ENCODE data around the gene COBL.

DNA sequence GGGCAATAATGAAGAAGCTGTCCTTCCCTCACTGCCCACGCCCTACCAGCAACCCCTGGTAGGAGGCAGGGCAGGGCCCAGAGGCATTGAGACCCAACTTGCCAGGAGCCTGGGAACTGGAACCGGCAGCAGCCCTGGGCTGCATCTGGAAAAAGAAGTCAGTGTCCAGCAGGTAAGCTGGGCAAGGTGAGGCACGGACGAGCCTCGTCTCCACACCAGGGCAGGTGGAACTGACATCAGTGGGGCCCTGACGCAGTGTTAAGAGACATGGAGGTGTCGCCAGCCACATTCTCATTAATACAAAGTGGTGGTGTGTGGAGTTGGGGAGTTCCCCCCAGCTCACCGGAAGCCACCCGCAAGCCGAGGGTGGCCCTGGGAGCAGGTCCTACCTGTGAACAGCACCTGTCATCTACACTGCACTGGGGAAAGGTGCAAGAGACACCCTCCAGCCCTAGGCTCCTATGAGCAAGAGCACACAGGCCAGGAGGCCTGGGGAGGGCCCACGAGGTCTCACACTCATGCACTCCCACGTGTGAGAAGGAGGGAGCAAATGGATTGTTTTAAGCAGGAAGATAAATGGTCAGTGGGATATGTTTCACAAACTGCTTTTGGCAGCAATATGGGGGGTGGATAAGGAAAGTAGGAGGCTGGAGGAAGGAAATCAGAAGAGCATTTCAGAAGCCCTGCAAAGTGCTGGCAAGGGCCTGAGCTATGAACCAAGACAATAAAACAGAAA lies 53.6 kb downstream of the COBL start:
- no peak for TF ChIP-seq CTCF (conservative IDR thresholded peaks at IDR 0.05; ENCODE audit: low read length)
- TF ChIP-seq EZH2phosphoT487 (IDR thresholded peaks at IDR 0.05; ENCODE audit: borderline replicate concordance) = no peak

All from Loucy (cell line).